ENCODE results near the gene GNG10. TPM values are rescaled to one million over a fixed set of nuclear protein-coding genes. Genes with fewer than 3 reads are reported as not detected.

Gene GNG10
- total RNA-seq, 1 donor from 2014 or later: 29.6 TPM

DNA sequence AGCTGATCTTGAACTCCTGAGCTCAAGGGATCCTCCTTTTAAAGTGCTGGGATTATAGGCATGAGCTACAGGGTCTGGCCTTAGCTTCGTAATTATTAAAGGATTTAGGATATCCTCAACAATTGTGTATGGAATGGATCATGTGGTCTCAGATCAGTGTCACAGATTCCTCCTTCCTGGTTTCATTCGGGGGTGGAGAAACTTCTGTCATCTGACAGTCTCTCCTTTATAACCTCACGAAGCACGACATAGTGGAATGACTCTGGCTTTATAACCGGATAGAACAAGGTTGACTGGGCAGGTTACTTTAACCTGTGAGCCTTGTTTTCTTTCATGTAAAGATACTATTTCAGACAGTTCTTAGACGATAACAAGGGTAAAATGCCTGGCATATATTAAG, 4.4 kb upstream of the GNG10 start:
- Histone ChIP-seq H3K9ac (ENCODE audit: low read length) (no peak overlapping the region), H2AFZ (ENCODE audit: low read depth, low read length) (no peak overlapping the region), H3K4me3 (ENCODE audit: insufficient read depth, low read depth, low read length) (no peak overlapping the region), H3K9me3 (ENCODE audit: insufficient read depth, low read depth, low read length) (no peaks in the 10 kb centered on the region), H3K4me1 (ENCODE audit: insufficient read depth, low read length) (peaks cover 4% of the 10 kb centered on the region), H3K4me2 (ENCODE audit: low read length) (no peak overlapping the region), H3K79me2 (ENCODE audit: insufficient read depth, low read length) (peaks cover 3% of the 10 kb centered on the region), H3K27ac (ENCODE audit: low read depth, low read length) (no peak overlapping the region), H3K36me3 (ENCODE audit: insufficient read depth, low read length) (peaks cover 12% of the 10 kb centered on the region), H4K20me1 (ENCODE audit: insufficient read depth, low read length) (no peaks in the 10 kb centered on the region), H3K27me3 (ENCODE audit: insufficient read depth, low read length) (no peaks in the 10 kb centered on the region)
- FAIRE-seq (no peak), DNase-seq (ENCODE audit: low read depth) (no peak)
- TF ChIP-seq, protein P1, sequence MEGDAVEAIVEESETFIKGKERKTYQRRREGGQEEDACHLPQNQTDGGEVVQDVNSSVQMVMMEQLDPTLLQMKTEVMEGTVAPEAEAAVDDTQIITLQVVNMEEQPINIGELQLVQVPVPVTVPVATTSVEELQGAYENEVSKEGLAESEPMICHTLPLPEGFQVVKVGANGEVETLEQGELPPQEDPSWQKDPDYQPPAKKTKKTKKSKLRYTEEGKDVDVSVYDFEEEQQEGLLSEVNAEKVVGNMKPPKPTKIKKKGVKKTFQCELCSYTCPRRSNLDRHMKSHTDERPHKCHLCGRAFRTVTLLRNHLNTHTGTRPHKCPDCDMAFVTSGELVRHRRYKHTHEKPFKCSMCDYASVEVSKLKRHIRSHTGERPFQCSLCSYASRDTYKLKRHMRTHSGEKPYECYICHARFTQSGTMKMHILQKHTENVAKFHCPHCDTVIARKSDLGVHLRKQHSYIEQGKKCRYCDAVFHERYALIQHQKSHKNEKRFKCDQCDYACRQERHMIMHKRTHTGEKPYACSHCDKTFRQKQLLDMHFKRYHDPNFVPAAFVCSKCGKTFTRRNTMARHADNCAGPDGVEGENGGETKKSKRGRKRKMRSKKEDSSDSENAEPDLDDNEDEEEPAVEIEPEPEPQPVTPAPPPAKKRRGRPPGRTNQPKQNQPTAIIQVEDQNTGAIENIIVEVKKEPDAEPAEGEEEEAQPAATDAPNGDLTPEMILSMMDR (IDR thresholded peaks at IDR 0.05; ENCODE audit: insufficient read depth, low read depth, low read length): no peak
- TF ChIP-seq EZH2 (IDR thresholded peaks at IDR 0.05; ENCODE audit: insufficient read depth, low read length): no peak
- H3K4me3 Mint-ChIP-seq (ENCODE audit: unreplicated experiment): no peak overlapping the region
- no peaks in the 10 kb centered on the region for H3K27me3 Mint-ChIP-seq (ENCODE audit: low read depth, unreplicated experiment)
- no peak overlapping the region for H3K27ac Mint-ChIP-seq (ENCODE audit: unreplicated experiment)
- no peaks in the 10 kb centered on the region for H3K9me3 Mint-ChIP-seq (ENCODE audit: unreplicated experiment)
- peaks cover 6% of the 10 kb centered on the region for H3K36me3 Mint-ChIP-seq (ENCODE audit: low read depth, unreplicated experiment)
- no peaks in the 10 kb centered on the region for H3K4me1 Mint-ChIP-seq (ENCODE audit: low read depth, unreplicated experiment)

DNA sequence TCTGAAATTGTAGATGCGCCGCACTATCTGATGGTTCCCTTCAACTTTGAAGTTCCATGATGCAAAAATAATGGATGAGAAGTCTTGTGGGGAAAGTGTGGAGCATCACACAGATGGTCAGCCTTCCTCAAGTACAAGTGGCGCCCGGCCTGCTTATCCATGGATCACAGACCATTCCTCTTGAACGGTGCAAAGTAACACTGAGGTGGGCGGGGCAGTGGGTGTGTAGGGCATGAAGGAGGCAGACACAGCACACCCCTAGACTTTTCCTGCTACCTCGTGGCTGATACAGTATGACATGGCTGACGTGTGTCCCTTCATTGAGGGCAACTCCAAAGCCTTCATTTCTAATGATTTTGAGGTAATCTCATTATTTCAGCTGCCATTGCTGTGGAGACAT, 2.5 kb upstream of the GNG10 start:
- Histone ChIP-seq H3K9me3 (ENCODE audit: insufficient read depth, low read depth, low read length) (no peaks in the 10 kb centered on the region), H3K27me3 (ENCODE audit: insufficient read depth, low read length) (no peaks in the 10 kb centered on the region), H2AFZ (ENCODE audit: low read depth, low read length) (no peak overlapping the region), H3K4me3 (ENCODE audit: insufficient read depth, low read depth, low read length) (no peak overlapping the region), H3K4me1 (ENCODE audit: insufficient read depth, low read length) (peaks cover 17% of the 10 kb centered on the region), H3K4me2 (ENCODE audit: low read length) (no peak overlapping the region), H4K20me1 (ENCODE audit: insufficient read depth, low read length) (peaks cover 16% of the 10 kb centered on the region), H3K27ac (ENCODE audit: low read depth, low read length) (no peak overlapping the region), H3K9ac (ENCODE audit: low read length) (no peak overlapping the region), H3K36me3 (ENCODE audit: insufficient read depth, low read length) (peaks cover 9% of the 10 kb centered on the region), H3K79me2 (ENCODE audit: insufficient read depth, low read length) (peaks cover 20% of the 10 kb centered on the region)
- no peak for FAIRE-seq
- Mint-ChIP-seq H3K36me3 (ENCODE audit: low read depth, unreplicated experiment) (peaks cover 8% of the 10 kb centered on the region), H3K4me3 (ENCODE audit: unreplicated experiment) (no peak overlapping the region), H3K4me1 (ENCODE audit: low read depth, unreplicated experiment) (peaks cover 14% of the 10 kb centered on the region), H3K9me3 (ENCODE audit: unreplicated experiment) (no peaks in the 10 kb centered on the region), H3K27me3 (ENCODE audit: low read depth, unreplicated experiment) (no peaks in the 10 kb centered on the region), H3K27ac (ENCODE audit: unreplicated experiment) (no peak overlapping the region)
- TF ChIP-seq, protein P1 (IDR thresholded peaks at IDR 0.05; ENCODE audit: insufficient read depth, low read depth, low read length): no peak
- no peak for TF ChIP-seq EZH2 (IDR thresholded peaks at IDR 0.05; ENCODE audit: insufficient read depth, low read length)
- no peak for DNase-seq (ENCODE audit: low read depth)

DNA sequence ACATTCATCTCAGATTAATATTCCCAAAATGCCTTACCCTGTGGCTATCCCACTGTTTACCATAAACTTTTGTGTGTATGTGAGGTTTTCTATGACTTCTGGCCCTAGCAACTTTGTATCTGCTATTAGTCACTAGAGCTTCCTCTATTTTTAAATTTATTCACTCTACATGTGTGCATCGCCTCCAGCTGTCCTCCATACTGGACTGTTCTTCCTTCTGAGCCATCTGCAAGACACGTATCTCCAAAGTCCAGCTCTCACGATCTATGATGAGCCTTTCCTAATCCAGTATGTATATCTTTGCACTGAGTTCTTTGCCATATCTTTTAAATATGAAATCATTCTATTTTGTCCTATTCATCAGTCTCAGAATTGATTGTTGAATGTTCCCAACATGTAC, 1.7 kb upstream of the GNG10 start:
- peaks cover 17% of the 10 kb centered on the region for H3K4me1 ChIP-seq (ENCODE audit: insufficient read depth, low read length)
- peaks cover 6% of the 10 kb centered on the region for H3K36me3 ChIP-seq (ENCODE audit: insufficient read depth, low read length)
- H3K4me3 Mint-ChIP-seq (ENCODE audit: unreplicated experiment): no peak overlapping the region
- no peaks in the 10 kb centered on the region for H3K27me3 ChIP-seq (ENCODE audit: insufficient read depth, low read length)
- no peak overlapping the region for H3K4me2 ChIP-seq (ENCODE audit: low read length)
- H3K4me1 Mint-ChIP-seq (ENCODE audit: low read depth, unreplicated experiment): peaks cover 14% of the 10 kb centered on the region
- TF ChIP-seq, protein P1 (IDR thresholded peaks at IDR 0.05; ENCODE audit: insufficient read depth, low read depth, low read length): no peak
- no peak for TF ChIP-seq EZH2 (IDR thresholded peaks at IDR 0.05; ENCODE audit: insufficient read depth, low read length)
- peaks cover 12% of the 10 kb centered on the region for H3K36me3 Mint-ChIP-seq (ENCODE audit: low read depth, unreplicated experiment)
- H4K20me1 ChIP-seq (ENCODE audit: insufficient read depth, low read length): peaks cover 24% of the 10 kb centered on the region
- H3K79me2 ChIP-seq (ENCODE audit: insufficient read depth, low read length): peaks cover 28% of the 10 kb centered on the region
- H3K9me3 Mint-ChIP-seq (ENCODE audit: unreplicated experiment): no peaks in the 10 kb centered on the region
- DNase-seq (ENCODE audit: low read depth) (no peak), FAIRE-seq (no peak)
- H3K4me3 ChIP-seq (ENCODE audit: insufficient read depth, low read depth, low read length): no peak overlapping the region
- no peak overlapping the region for H2AFZ ChIP-seq (ENCODE audit: low read depth, low read length)
- H3K9ac ChIP-seq (ENCODE audit: low read length): no peak overlapping the region
- no peaks in the 10 kb centered on the region for H3K9me3 ChIP-seq (ENCODE audit: insufficient read depth, low read depth, low read length)
- H3K27ac Mint-ChIP-seq (ENCODE audit: unreplicated experiment): no peak overlapping the region
- H3K27me3 Mint-ChIP-seq (ENCODE audit: low read depth, unreplicated experiment): no peaks in the 10 kb centered on the region
- no peak overlapping the region for H3K27ac ChIP-seq (ENCODE audit: low read depth, low read length)

All from astrocyte (in vitro differentiated cells and primary cell).